HEK293T (cell line): ENCODE data around the gene LRMDA.

ENCODE experiments used
- ARNT ChIP-seq: fragments of 450-650 bp; IDR thresholded peaks from 2 replicates; pipeline ENCODE4 v1.6.1; 2017; ENCODE audit warnings: mild to moderate bottlenecking
- BHLHE40 ChIP-seq: fragments of 450-650 bp; IDR thresholded peaks from 2 replicates; pipeline ENCODE4 v1.6.1; 2016; ENCODE audit warnings: mild to moderate bottlenecking, moderate library complexity, borderline replicate concordance
- CTBP1 ChIP-seq: fragments of 450-650 bp; IDR thresholded peaks from 2 replicates; pipeline ENCODE4 v1.6.1; 2016; ENCODE audit warnings: borderline replicate concordance
- ELF4 ChIP-seq: fragments of 450-650 bp; IDR thresholded peaks from 2 replicates; pipeline ENCODE4 v1.6.1; 2017; ENCODE audit warnings: antibody characterized with exemption
- FOXK2 ChIP-seq: fragments of 450-650 bp; IDR thresholded peaks from 2 replicates; pipeline ENCODE4 v1.6.1; 2016; ENCODE audit warnings: mild to moderate bottlenecking
- FOXM1 ChIP-seq: fragments of 450-650 bp; IDR thresholded peaks from 2 replicates; pipeline ENCODE4 v1.6.1; 2017; ENCODE audit warnings: mild to moderate bottlenecking, borderline replicate concordance
- HDGF ChIP-seq: fragments of 450-650 bp; IDR thresholded peaks from 2 replicates; pipeline ENCODE4 v1.6.1; 2017; ENCODE audit warnings: antibody characterized with exemption, borderline replicate concordance
- L3MBTL2 ChIP-seq: fragments of 450-650 bp; conservative IDR thresholded peaks from 2 replicates; pipeline ENCODE4 v1.6.1; 2016; ENCODE audit warnings: mild to moderate bottlenecking
- NFRKB ChIP-seq: fragments of 450-650 bp; IDR thresholded peaks from 2 replicates; pipeline ENCODE4 v1.6.1; 2016; ENCODE audit warnings: mild to moderate bottlenecking, moderate library complexity
- SP1 ChIP-seq: fragments of 450-650 bp; IDR thresholded peaks from 2 replicates; pipeline ENCODE4 v1.6.1; 2017
- SUZ12 ChIP-seq: fragments of 450-650 bp; IDR thresholded peaks from 2 replicates; pipeline ENCODE4 v1.6.1; 2016; ENCODE audit warnings: mild to moderate bottlenecking
- TARDBP ChIP-seq: fragments of 450-650 bp; IDR thresholded peaks from 2 replicates; pipeline ENCODE4 v1.6.1; 2016
- ZNF384 ChIP-seq: fragments of 450-650 bp; IDR thresholded peaks from 2 replicates; pipeline ENCODE4 v1.6.1; 2016
- TF ChIP-seq, protein P1 (sequence below): fragments of 450-650 bp; IDR thresholded peaks from 2 replicates; pipeline ENCODE4 v1.6.1; 2016

DNA sequence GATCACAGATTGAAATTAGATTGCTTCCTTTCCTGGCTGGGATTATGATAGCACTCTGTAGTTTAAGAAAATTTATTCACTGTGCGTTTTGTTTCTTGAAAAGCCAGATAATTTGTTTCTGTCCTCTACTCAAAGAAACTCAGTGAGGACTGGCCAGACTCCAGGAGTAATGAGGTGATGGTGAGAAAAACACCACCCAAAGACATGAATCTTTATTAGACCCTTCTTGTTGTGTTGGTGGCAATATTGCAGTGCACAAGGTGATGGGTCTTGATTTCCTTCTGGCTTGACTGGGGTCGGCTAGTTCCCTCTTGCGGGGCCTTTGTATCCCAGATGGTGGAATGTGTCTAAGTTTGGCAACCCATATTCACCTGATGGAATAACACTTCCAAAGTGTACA is 756.8 kb downstream of the LRMDA start:
- no peak for TF ChIP-seq SP1
- TF ChIP-seq FOXM1 = no peak
- no peak for TF ChIP-seq TARDBP
- TF ChIP-seq HDGF = no peak
- no peak for TF ChIP-seq ARNT
- TF ChIP-seq BHLHE40 = no peak
- no peak for TF ChIP-seq ZNF384
- TF ChIP-seq FOXK2 = no peak
- TF ChIP-seq NFRKB = no peak
- TF ChIP-seq SUZ12 = no peak
- TF ChIP-seq CTBP1 = no peak
- no peak for TF ChIP-seq L3MBTL2
- no peak for TF ChIP-seq ELF4
- TF ChIP-seq, protein P1, sequence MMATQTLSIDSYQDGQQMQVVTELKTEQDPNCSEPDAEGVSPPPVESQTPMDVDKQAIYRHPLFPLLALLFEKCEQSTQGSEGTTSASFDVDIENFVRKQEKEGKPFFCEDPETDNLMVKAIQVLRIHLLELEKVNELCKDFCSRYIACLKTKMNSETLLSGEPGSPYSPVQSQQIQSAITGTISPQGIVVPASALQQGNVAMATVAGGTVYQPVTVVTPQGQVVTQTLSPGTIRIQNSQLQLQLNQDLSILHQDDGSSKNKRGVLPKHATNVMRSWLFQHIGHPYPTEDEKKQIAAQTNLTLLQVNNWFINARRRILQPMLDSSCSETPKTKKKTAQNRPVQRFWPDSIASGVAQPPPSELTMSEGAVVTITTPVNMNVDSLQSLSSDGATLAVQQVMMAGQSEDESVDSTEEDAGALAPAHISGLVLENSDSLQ = no peak
